ENCODE data around the gene PRKCE. TPM values are rescaled to one million over a fixed set of nuclear protein-coding genes. Genes with fewer than 3 reads are reported as not detected.

Gene PRKCE
- total RNA-seq, 6 experiments from 2014 or later = 5.2 to 18.8 (median 11.0) TPM

DNA sequence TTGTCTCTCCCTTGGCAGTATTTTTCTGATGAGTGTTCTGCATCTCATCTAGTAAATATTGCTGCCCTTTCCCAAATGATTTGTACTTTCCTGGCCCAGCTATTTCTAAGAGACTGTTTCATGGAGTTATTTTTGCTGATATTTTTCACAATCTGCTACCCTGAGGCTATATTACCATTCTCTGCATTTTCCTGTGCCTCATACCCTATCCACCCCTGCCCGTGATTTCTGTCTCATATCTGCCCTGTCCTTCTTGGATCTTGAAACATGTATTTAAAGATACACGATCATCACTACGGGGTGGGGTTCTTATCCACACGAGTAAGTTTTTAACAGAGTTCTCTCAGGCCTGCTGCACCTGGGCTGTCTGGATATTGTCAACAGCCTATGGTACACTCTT, 556.1 kb downstream of the PRKCE start:
- H3K4me1 ChIP-seq = no peaks in the 10 kb centered on the region
- no peak for ATAC-seq
- intact Hi-C loops (cut with DNase I) = no loop called here

GRCh38 chr2:46208766-46209165, 557.3 kb downstream of the PRKCE start:
- TF ChIP-seq, protein P1, sequence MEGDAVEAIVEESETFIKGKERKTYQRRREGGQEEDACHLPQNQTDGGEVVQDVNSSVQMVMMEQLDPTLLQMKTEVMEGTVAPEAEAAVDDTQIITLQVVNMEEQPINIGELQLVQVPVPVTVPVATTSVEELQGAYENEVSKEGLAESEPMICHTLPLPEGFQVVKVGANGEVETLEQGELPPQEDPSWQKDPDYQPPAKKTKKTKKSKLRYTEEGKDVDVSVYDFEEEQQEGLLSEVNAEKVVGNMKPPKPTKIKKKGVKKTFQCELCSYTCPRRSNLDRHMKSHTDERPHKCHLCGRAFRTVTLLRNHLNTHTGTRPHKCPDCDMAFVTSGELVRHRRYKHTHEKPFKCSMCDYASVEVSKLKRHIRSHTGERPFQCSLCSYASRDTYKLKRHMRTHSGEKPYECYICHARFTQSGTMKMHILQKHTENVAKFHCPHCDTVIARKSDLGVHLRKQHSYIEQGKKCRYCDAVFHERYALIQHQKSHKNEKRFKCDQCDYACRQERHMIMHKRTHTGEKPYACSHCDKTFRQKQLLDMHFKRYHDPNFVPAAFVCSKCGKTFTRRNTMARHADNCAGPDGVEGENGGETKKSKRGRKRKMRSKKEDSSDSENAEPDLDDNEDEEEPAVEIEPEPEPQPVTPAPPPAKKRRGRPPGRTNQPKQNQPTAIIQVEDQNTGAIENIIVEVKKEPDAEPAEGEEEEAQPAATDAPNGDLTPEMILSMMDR (IDR thresholded peaks at IDR 0.05) = no peak
- no peak for TF ChIP-seq POLR2A (IDR thresholded peaks at IDR 0.05)
- Histone ChIP-seq H3K36me3 (no peaks in the 10 kb centered on the region), H3K27ac (no peak overlapping the region), H3K4me3 (no peak overlapping the region), H3K4me1 (no peaks in the 10 kb centered on the region), H3K9me3 (no peaks in the 10 kb centered on the region), H3K27me3 (no peaks in the 10 kb centered on the region)
- no peak for ATAC-seq
- DNase-seq = no peak
- WGBS (ENCODE audit: insufficient coverage, low coverage, low lambda C conversion rate, missing lambda C conversion rate) = 53% methylated on average over 1 of the region's 1 CpG
- intact Hi-C loops (cut with DNase I) = no loop called here

More for the DNA sequence above, 556.1 kb downstream of the PRKCE start:
- TF ChIP-seq POLR2A (IDR thresholded peaks at IDR 0.05) = no peak
- TF ChIP-seq, protein P1 (IDR thresholded peaks at IDR 0.05) = no peak
- 92% methylated on average over 4 of the region's 4 CpGs for WGBS (ENCODE audit: insufficient coverage, low coverage, low lambda C conversion rate, missing lambda C conversion rate)
- Histone ChIP-seq H3K4me3 (no peak overlapping the region), H3K9me3 (no peaks in the 10 kb centered on the region), H3K27me3 (no peaks in the 10 kb centered on the region), H3K27ac (no peak overlapping the region), H3K36me3 (no peaks in the 10 kb centered on the region)
- DNase-seq = no peak

DNA sequence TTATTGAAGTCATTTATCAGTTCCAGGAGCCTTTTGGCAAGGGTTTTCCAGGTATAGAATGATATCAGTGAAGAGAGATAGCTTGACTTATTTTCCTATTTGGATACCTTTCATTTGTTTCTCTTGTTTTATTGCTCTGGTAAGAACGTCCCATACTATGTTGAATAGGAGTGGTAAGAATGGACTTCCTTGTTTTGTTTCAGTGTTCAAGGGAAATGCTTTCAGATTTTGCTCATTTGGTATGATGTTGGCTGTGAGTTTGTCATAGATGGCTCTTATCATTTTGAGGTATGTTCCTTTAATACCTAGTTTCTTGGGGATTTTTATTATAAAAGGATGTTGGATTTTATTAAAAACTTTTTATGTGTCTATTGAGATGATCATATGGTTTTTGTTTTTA, 558.6 kb downstream of the PRKCE start:
- intact Hi-C loops (cut with DNase I) = no loop called here
- Histone ChIP-seq H3K36me3 (no peaks in the 10 kb centered on the region), H3K4me3 (no peak overlapping the region), H3K4me1 (no peaks in the 10 kb centered on the region), H3K27me3 (no peaks in the 10 kb centered on the region), H3K27ac (no peak overlapping the region), H3K9me3 (no peaks in the 10 kb centered on the region)
- TF ChIP-seq, protein P1 (IDR thresholded peaks at IDR 0.05) = no peak
- DNase-seq = no peak
- no peak for ATAC-seq
- 47% methylated on average over 1 of the region's 1 CpG for WGBS (ENCODE audit: insufficient coverage, low coverage, low lambda C conversion rate, missing lambda C conversion rate)

GRCh38 chr2:46211461-46211860, 560.0 kb downstream of the PRKCE start:
- Histone ChIP-seq H3K4me3 (no peak overlapping the region), H3K27ac (no peak overlapping the region), H3K9me3 (no peaks in the 10 kb centered on the region), H3K27me3 (no peaks in the 10 kb centered on the region), H3K36me3 (no peaks in the 10 kb centered on the region), H3K4me1 (no peaks in the 10 kb centered on the region)
- no peak for DNase-seq
- WGBS (ENCODE audit: insufficient coverage, low coverage, low lambda C conversion rate, missing lambda C conversion rate) = 86% methylated on average over 1 of the region's 1 CpG
- TF ChIP-seq, protein P1 (IDR thresholded peaks at IDR 0.05) = no peak
- TF ChIP-seq POLR2A (IDR thresholded peaks at IDR 0.05) = no peak
- intact Hi-C loops (cut with DNase I) = no loop called here
- ATAC-seq = no peak

GRCh38 chr2:46213906-46214305, 562.4 kb downstream of the PRKCE start:
- intact Hi-C loops (cut with DNase I) = no loop called here

More at GRCh38 chr2:46213906-46214305, 562.4 kb downstream of the PRKCE start:
- DNase-seq (no peak), ATAC-seq (no peak)
- no peaks in the 10 kb centered on the region for H3K27me3 ChIP-seq
- H3K9me3 ChIP-seq = no peaks in the 10 kb centered on the region
- WGBS (ENCODE audit: insufficient coverage, low coverage, low lambda C conversion rate, missing lambda C conversion rate) = 95% methylated on average over 2 of the region's 2 CpGs
- no peaks in the 10 kb centered on the region for H3K36me3 ChIP-seq
- no peak overlapping the region for H3K27ac ChIP-seq
- H3K4me3 ChIP-seq = no peak overlapping the region
- TF ChIP-seq, protein P1 (IDR thresholded peaks at IDR 0.05) = no peak
- TF ChIP-seq POLR2A (IDR thresholded peaks at IDR 0.05) = no peak
- no peaks in the 10 kb centered on the region for H3K4me1 ChIP-seq
